Muscle of arm (tissue), 12 donors: ENCODE results near the gene ADARB2. TPM values are rescaled to one million over a fixed set of nuclear protein-coding genes. Genes with fewer than 3 reads are reported as not detected.
"Not testable (repeated sequence)": the region's sequence is repeated elsewhere in the genome, so short reads cannot be mapped to it uniquely, and the experiment has no call there.

ENCODE experiments used
- DNase-seq: peaks from one replicate; pipeline ENCODE4 v3.0.0-alpha.2; 2013
- polyA plus RNA-seq, 12 donors: library from polyadenylated mRNA; unstranded; fragments of 120-200 nt; gene quantifications; one replicate each; pipeline ENCODE4 v1.2.1, GENCODE V29; 2013; ENCODE audit not compliant: insufficient read length in 12 of 12

The ADARB2 gene
- polyA plus RNA-seq, 12 donors: 0.07 to 0.48 (median 0.32) TPM; not detected in 2

- no peak for DNase-seq
These were observed 337.8 kb downstream of the ADARB2 start for GRCh38 chr10:1399431-1400100.

- no peak for DNase-seq
These were observed 338.5 kb downstream of the ADARB2 start for GRCh38 chr10:1398626-1399410.

- DNase-seq: not testable (repeated sequence)
These were observed 339.2 kb downstream of the ADARB2 start for GRCh38 chr10:1398116-1398515.

- DNase-seq: no peak
These were observed 341.1 kb downstream of the ADARB2 start for GRCh38 chr10:1396297-1396635.

- DNase-seq: no peak
These were observed 341.6 kb downstream of the ADARB2 start for GRCh38 chr10:1395481-1396296.

- DNase-seq: no peak
These were observed 342.3 kb downstream of the ADARB2 start for GRCh38 chr10:1395025-1395480.

- DNase-seq: no peak
These were observed 343.0 kb downstream of the ADARB2 start for GRCh38 chr10:1394155-1394912.

GRCh38 chr10:1393481-1393880 is 343.8 kb downstream of the ADARB2 start:
- no peak for DNase-seq

GRCh38 chr10:1392127-1392526 is 345.2 kb downstream of the ADARB2 start:
- no peak for DNase-seq

GRCh38 chr10:1390200-1390599 is 347.1 kb downstream of the ADARB2 start:
- DNase-seq: no peak

GRCh38 chr10:1384026-1384425 is 353.3 kb downstream of the ADARB2 start:
- no peak for DNase-seq

GRCh38 chr10:1382711-1383110 is 354.6 kb downstream of the ADARB2 start:
- DNase-seq: no peak

- no peak for DNase-seq
These were observed 356.0 kb downstream of the ADARB2 start for GRCh38 chr10:1381339-1381738.

GRCh38 chr10:1380088-1380671 is 357.1 kb downstream of the ADARB2 start:
- DNase-seq: no peak

GRCh38 chr10:1379601-1380000 is 357.7 kb downstream of the ADARB2 start:
- DNase-seq: no peak

GRCh38 chr10:1378473-1378872 is 358.9 kb downstream of the ADARB2 start:
- no peak for DNase-seq

- DNase-seq: no peak
These were observed 359.5 kb downstream of the ADARB2 start for GRCh38 chr10:1377740-1378397.

GRCh38 chr10:1377231-1377630 is 360.1 kb downstream of the ADARB2 start:
- no peak for DNase-seq

GRCh38 chr10:1376384-1376945 is 360.9 kb downstream of the ADARB2 start:
- DNase-seq: no peak
